A673 (cell line): Measurements from ENCODE around the gene PDGFRB. TPM values are rescaled to one million over a fixed set of nuclear protein-coding genes. Genes with fewer than 3 reads are reported as not detected.

Experiments used
- BruUV-seq: library from RNA; stranded (reverse); fragments of 400-500 nt; replicated peaks from 2 replicates; lab custom pipeline; 2021; lab: Mats Ljungman, UMichigan
- CTCF ChIA-PET: fragments of 300-600 bp; sonication (Branson Sonifier 250); formaldehyde crosslinking; loops from one replicate; lab custom pipeline; 2022; ENCODE audit warnings: antibody characterized with exemption; lab: Charles Lee
- POLR2A ChIA-PET: fragments of 300-600 bp; sonication (Branson Sonifier 250); formaldehyde crosslinking; loops from one replicate; lab custom pipeline; 2022; ENCODE audit warnings: antibody characterized with exemption; ENCODE audit not compliant: low non-redundant PET; lab: Charles Lee
- DNase-seq: peaks from one replicate; pipeline ENCODE4 v3.0.0-alpha.2; 2015; ENCODE audit warnings: low spot score
- H3K27ac ChIP-seq: fragments of 200-600 bp; sonication (generic); 2 replicates; pipeline ENCODE4 v1.5.1; 2016; ENCODE audit warnings: mixed run types, low read depth, mild to moderate bottlenecking, mixed read lengths, antibody characterized with exemption, low read length; ENCODE audit not compliant: poor library complexity, severe bottlenecking
- H3K27me3 ChIP-seq: fragments of 200-600 bp; sonication (generic); replicated peaks from 2 replicates; pipeline ENCODE4 v1.6.1; 2017; ENCODE audit warnings: mixed run types, low read depth, mild to moderate bottlenecking, mixed read lengths, antibody characterized with exemption, low read length; ENCODE audit not compliant: insufficient read depth, poor library complexity
- H3K36me3 ChIP-seq: fragments of 200-600 bp; sonication (generic); 2 replicates; pipeline ENCODE4 v1.6.1; 2016; ENCODE audit warnings: mixed run types, mild to moderate bottlenecking, mixed read lengths, antibody characterized with exemption, low read length; ENCODE audit not compliant: insufficient read depth, poor library complexity, severe bottlenecking
- H3K4me1 ChIP-seq: fragments of 200-600 bp; sonication (generic); 2 replicates; pipeline ENCODE4 v1.6.1; 2017; ENCODE audit warnings: mixed run types, mild to moderate bottlenecking, mixed read lengths, antibody characterized with exemption, low read length; ENCODE audit not compliant: insufficient read depth, poor library complexity, severe bottlenecking
- H3K4me3 ChIP-seq: fragments of 200-600 bp; sonication (generic); 2 replicates; pipeline ENCODE4 v1.5.1; 2016; ENCODE audit warnings: low read depth, mixed run types, mild to moderate bottlenecking, mixed read lengths, low read length; ENCODE audit not compliant: poor library complexity, severe bottlenecking
- H3K9me3 ChIP-seq: fragments of 200-600 bp; sonication (generic); 2 replicates; pipeline ENCODE4 v1.6.1; 2016; ENCODE audit warnings: mixed run types, low read depth, mild to moderate bottlenecking, mixed read lengths, antibody characterized with exemption, low read length; ENCODE audit not compliant: poor library complexity, severe bottlenecking
- CTCF ChIP-seq: fragments of 300-800, 200-600 bp; sonication (generic); conservative IDR thresholded peaks from 2 replicates; pipeline ENCODE4 v1.5.1; 2017; ENCODE audit warnings: low read depth, mild to moderate bottlenecking, antibody characterized with exemption, low read length, moderate library complexity, mixed read lengths
- EZH2 ChIP-seq: fragments of 200-600 bp; sonication (generic); IDR thresholded peaks from 2 replicates; pipeline ENCODE4 v1.6.1; 2017; ENCODE audit warnings: borderline replicate concordance, low read depth, mild to moderate bottlenecking, mixed read lengths, antibody characterized with exemption, low read length; ENCODE audit not compliant: poor library complexity, severe bottlenecking
- intact Hi-C: fragments of 100-400 bp; cut with micrococcal nuclease; formaldehyde crosslinking; loops from one replicate; pipeline ENCODE4 v1.10.0; 2022; ENCODE audit not compliant: unreplicated experiment
- total RNA-seq: library from RNA; stranded (reverse); gene quantifications from 2 replicates; pipeline ENCODE4 v1.2.3, GENCODE V29; 2021

PDGFRB gene
- total RNA-seq, 1 experiment from 2014 or later = 25.9 TPM

- Histone ChIP-seq H3K4me1 (no peaks in the 10 kb centered on the region), H3K9me3 (no peaks in the 10 kb centered on the region), H3K4me3 (no peak overlapping the region), H3K27me3 (no peaks in the 10 kb centered on the region), H3K27ac (no peak overlapping the region), H3K36me3 (no peaks in the 10 kb centered on the region)
- no TSS peak for BruUV-seq
- ChIA-PET POLR2A (no interaction called here), CTCF (no interaction called here)
- no peak for TF ChIP-seq EZH2
- no peak for TF ChIP-seq CTCF
- DNase-seq = no peak
- intact Hi-C loops = no loop called here
Measured at GRCh38 chr5:150181027-150181426, 25.4 kb upstream of the PDGFRB start.

GRCh38 chr5:150180241-150181026 is 24.8 kb upstream of the PDGFRB start:
- ChIA-PET POLR2A (no interaction called here), CTCF (no interaction called here)
- Histone ChIP-seq H3K4me3 (no peak overlapping the region), H3K27ac (no peak overlapping the region), H3K27me3 (no peaks in the 10 kb centered on the region), H3K36me3 (no peaks in the 10 kb centered on the region), H3K9me3 (no peaks in the 10 kb centered on the region), H3K4me1 (no peaks in the 10 kb centered on the region)
- BruUV-seq = no TSS peak
- DNase-seq = no peak
- intact Hi-C loops = no loop called here
- TF ChIP-seq CTCF (no peak), EZH2 (no peak)

GRCh38 chr5:150179019-150179620 is 23.5 kb upstream of the PDGFRB start:
- no peak for DNase-seq
- intact Hi-C loops = no loop called here
- POLR2A ChIA-PET = interaction anchor here (0.6 kb wide), 1 partner anchor 46 kb away, joined by 3 read pairs; no protein-coding TSS in a partner anchor

More at GRCh38 chr5:150179019-150179620, 23.5 kb upstream of the PDGFRB start:
- CTCF ChIA-PET = no interaction called here
- TF ChIP-seq EZH2 (no peak), CTCF (no peak)
- Histone ChIP-seq H3K9me3 (no peaks in the 10 kb centered on the region), H3K4me3 (no peak overlapping the region), H3K36me3 (no peaks in the 10 kb centered on the region), H3K27ac (no peak overlapping the region), H3K4me1 (no peaks in the 10 kb centered on the region), H3K27me3 (no peaks in the 10 kb centered on the region)
- BruUV-seq = no TSS peak
